NCI-H345 treated with DMSO at 0.1 percent for 48 hours (cell line): Measurements from ENCODE around the gene NOL4L.
"Not testable (repeated sequence)": the region's sequence is repeated elsewhere in the genome, so short reads cannot be mapped to it uniquely, and the experiment has no call there.

ENCODE experiments used
- DNase-seq: peaks from one replicate; lab custom pipeline; 2025; ENCODE audit not compliant: unreplicated experiment; lab: John Stamatoyannopoulos, UW

NOL4L gene

DNA sequence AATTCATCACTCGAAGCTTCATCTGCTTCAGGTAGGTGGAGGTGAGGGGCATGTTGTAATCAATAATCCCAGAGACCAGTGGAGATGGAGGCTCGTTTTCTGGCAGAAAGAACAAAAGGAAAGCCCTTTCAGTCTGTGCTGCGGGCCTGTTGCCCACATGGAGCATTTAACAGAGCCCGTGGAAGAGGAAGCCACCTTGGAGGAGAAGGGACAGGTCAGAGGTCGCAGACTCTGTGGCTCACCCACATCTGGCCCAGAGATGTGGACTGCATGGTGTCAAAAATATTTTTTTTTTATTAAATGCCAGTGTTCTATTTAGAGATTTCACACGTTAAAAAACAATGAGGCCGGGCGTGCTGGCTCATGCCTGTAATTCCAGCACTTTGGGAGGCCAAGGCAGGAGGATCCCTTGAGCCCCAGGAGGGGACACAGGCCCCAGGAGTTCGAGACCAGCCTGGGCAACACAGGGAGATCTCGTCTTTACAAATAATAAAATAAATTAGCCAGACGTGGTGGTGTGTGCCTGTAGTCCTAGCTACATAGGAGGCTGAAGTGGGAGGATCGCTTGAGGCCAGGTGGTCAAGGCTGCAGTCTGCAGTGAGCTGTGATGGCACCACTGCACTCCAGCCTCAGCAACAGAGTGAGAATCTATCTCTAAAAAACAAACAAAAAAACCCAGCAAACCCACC is 73.6 kb downstream of the NOL4L start:
- no peak for DNase-seq

GRCh38 chr20:32510601-32511357 is 74.4 kb downstream of the NOL4L start:
- no peak for DNase-seq

DNA sequence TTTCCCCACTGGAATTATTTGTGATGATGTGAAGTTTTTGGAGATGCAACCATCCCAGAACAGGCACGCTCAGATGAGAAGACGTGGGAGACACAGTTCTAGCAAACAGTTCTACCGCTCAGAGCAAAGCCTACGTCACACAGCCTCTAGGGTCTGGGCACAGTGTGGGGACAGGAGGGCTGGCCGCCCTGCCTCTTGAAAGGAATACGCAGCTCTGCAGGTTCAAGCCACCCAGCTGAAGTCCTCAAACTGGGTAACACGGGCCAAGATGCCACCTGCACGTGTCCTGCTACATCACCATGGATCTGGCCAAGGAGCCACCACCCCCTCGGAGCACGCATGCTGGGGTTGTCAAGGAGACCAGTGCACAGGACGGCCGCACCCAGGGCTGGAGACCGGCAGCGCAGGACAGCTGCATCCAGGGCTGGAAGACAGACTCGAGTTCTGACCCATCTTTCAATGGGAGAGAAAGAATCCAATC is 75.0 kb downstream of the NOL4L start:
- DNase-seq: no peak

DNA sequence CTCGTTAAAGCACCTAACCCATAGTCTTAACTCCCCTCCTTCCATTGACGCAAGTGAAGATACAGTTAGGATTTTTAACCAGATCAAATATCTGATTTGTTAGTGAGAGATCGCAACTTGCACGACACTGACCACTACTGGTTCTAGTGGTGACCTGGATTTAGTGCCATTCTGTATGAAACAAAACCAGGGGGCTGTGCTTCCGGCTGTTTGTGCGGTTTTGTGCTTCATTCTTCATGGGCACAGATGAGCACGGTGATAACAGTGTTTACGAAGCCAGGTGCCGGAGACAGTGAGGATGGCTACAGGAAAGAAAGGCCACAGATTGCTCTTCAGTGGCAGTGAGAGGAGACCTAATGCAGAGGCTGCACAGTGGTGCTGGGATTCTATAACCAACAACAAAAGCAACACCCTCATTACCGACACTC is 75.5 kb downstream of the NOL4L start:
- no peak for DNase-seq

DNA sequence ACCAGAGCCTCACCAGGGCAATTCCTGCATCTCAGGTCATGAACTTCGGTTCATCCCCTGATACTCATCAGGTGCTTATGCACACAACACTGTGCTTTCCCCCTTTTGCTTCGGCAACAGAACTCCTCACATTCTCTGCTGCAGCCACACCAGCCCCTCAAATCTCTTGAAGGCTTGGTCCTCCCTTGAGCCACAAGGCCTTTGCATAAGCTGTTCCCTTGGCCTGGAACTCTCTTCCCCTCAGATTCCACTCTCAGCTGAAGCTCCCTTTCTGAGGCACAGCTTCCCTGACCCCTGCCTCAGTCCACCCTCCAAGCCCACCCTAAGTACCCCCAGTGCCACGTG is 76.4 kb downstream of the NOL4L start:
- no peak for DNase-seq

DNA sequence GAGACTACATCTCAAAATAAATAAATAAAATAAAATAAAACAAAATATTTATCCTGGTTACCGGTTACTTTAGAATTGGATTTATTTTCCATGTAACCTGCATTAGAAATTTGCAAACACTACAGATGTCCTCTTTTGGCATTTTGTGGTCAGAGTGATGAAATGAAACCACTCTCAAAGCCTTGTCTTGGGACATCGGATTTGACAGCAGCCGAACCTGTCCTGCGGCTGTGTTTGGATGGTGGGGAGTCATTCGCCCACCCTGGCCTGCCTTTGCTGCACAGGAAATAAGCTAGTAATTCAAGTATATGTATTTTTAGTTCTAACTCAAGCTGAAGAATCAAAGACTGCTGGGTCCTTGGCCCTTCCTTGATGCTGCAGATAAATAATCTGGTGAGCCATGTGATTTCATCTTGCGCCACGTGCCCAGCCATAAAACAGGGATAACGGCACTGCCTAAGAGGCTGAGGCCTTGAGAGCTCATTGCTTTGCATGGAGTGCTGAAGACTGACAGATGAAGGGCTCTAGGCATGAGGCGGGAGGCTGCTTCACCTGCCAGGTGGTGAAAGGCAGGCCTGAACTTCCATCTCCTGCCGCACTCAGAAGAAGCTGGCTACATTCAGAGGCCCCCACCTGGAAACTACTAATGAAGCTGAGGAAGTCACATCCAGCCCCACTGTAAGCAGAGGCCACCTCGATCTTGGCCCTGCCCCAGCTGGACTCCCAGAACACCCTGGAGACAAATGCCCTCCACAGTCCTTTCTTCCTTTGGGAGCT is 76.9 kb downstream of the NOL4L start:
- no peak for DNase-seq

GRCh38 chr20:32506721-32507120 is 78.4 kb downstream of the NOL4L start:
- DNase-seq: no peak

DNA sequence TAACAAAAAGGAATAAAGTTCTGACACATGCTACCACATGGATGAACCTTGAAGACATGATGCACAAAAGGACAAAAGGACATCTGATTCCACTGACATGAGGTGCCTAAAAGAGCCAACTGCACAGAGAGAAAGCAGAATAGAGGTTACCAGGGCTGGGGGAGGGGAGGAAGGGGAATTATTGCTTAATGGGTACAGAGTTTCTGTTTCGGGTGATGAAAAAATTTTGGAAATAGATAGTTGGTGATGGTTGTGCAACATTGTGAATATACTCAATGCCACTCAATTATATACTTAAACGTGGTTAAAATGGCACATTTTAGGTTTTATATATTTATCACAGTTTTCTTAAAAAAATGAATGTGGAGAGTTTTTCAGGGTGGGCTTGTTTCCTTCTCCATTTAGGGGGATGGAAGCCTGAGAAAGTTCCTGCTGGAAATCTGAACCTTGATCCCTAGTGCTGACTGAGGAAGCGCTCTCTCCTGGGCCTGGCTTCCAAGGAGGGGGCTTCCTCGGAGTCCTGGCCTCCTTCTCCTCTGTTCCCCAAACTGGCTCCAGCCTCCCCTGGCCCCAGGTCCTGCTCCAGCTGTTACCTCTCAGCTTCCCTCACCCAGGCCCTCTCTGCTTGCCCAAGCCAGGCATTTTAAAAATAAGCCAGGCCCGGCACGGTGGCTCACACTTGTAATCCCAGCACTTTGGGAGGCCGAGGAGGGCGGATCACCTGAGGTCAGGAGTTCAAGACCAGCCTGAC is 79.2 kb downstream of the NOL4L start:
- no peak for DNase-seq

- no peak for DNase-seq
These were observed 83.4 kb downstream of the NOL4L start for GRCh38 chr20:32501709-32502108.

DNA sequence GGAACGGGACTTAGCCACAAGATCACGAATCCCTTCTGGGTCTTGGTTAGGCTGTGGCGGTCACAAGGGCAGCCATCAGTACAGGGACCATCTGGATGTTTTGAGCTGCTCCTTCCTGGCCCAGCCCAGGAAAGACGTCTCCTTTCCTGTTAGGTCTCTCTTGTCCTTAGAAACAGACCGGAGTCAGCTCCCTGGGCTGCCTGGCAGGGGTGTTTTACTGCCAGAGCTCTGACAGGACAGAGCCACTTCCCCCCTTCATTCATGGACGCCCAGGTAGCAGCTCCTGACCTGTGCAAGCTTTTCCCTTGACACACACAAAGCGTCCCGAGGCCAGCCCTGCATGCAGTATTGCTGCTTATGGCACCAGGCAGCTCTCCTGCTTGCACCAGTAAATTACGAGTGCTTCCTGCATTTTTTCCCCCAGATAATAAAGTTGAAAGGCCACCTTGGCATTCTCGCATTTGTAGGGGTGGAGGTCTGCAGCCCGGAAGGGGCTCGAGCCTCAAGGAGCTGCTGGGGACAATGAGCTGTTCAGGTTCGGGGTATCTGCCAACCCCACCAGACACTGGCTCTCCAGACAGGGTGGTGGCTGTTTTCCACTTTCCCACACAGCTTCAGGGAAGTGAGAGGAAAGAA is 87.4 kb downstream of the NOL4L start:
- DNase-seq: no peak

DNA sequence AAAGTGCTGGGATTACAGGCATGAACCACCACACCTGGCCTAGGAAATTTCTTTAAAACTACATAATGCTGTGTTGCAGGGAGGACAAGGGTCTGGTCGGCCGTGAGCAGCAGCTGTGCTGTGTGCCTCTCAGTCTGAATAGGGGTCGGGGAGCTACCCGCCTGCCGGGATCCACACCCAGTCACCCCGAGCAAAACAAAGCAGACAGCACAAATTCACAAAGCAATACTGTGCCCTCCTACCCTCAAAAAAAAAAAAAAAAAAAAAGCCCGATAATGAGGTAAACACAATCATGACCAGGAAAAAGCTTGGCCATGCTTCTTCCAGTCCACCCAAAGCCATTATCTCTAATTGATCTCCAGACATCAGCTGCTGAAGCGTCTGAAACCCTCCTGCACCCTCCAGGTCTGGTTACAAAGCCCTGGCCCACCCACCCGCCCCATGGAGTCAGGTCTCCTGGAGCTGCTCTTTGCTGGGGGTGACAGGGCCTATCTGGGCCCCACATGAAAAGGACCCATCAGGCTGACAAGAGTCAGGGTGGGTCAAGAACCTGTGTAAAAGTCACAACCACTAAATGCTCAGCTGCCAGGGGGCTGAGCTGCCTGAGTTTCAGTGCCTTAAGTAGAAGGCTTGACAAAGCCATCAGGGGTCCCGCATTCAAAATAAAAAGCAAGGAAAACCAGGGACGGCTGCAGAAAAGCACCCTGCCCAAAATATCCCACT is 88.2 kb downstream of the NOL4L start:
- DNase-seq: no peak

GRCh38 chr20:32495949-32496348 is 89.2 kb downstream of the NOL4L start:
- DNase-seq: no peak

DNA sequence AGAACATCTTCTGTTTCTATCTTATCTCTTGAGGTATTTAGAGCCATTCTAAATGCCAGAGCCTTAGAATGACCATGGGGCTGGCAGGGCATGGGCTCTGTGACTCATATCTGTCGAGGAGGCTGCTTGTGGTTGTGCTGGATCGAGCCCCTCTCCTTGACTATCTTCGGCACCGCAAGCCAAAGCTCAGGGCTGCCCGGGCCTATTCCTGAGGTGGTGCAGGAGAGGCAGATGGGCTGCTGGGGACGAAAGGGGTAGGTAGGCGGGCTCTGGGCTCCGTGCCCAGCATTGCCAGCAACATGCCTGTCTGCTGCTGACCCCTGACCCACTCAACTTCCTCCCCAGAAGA is 89.9 kb downstream of the NOL4L start:
- no peak for DNase-seq

GRCh38 chr20:32494483-32495216 is 90.5 kb downstream of the NOL4L start:
- peak; percentile 12 for DNase-seq

- DNase-seq: no peak
These were observed 91.8 kb downstream of the NOL4L start for GRCh38 chr20:32493356-32493755.

DNA sequence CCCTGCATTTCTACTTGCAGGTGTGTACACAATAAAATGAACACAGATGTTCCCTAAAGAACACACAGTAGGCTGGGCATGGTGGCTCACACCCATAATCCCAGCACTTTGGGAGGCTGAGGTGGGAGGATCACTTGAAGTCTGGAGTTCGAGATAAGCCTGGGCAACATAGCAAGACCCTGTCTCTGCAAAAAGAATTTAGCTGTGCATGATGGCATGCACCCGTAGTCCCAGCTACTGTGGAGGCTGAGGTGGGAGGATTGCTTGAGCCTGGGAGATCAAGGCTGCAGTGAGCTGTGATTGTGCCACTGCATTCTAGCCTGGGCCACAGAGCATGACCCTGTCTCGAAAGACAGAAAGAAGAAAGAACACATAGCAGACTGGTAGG is 93.4 kb downstream of the NOL4L start:
- DNase-seq: not testable (repeated sequence)

DNA sequence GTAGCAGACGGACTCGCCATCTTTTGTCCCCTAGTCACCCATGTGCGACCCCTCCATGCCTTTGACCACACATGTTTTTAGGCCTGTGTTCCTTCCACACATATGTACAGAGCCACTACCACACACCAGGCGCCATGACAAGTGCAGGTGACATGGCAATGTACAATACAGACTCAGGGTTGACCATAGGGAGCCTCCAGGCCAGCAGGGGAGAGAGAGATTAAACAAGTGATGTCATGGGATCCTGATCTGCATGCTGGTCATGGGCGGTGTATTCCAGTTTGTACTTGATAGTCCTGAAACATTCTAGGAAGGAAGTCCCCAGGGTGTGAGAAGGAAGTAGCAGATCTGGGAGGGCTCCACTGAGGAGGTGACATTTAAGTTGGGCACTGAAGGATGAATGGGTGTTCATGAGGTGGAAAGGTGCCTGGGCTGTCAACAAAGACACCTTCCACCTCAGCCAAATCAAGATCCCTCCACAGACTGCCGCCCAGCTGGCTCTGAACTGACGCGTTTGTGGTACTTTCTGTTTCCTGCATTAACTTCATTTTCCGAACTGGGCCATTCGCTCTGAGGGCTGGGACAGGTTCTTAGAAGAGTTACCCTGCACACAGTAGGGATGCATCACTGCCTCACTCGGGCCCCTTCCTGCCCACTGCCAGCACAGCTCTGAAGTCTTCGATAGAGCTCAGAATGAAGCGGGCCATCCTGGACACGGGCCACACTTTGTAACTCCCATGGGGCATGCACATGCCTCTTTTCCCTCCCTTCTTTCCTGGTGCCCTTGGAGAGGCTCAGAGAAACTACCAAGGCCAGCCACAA is 94.0 kb downstream of the NOL4L start:
- no peak for DNase-seq

DNA sequence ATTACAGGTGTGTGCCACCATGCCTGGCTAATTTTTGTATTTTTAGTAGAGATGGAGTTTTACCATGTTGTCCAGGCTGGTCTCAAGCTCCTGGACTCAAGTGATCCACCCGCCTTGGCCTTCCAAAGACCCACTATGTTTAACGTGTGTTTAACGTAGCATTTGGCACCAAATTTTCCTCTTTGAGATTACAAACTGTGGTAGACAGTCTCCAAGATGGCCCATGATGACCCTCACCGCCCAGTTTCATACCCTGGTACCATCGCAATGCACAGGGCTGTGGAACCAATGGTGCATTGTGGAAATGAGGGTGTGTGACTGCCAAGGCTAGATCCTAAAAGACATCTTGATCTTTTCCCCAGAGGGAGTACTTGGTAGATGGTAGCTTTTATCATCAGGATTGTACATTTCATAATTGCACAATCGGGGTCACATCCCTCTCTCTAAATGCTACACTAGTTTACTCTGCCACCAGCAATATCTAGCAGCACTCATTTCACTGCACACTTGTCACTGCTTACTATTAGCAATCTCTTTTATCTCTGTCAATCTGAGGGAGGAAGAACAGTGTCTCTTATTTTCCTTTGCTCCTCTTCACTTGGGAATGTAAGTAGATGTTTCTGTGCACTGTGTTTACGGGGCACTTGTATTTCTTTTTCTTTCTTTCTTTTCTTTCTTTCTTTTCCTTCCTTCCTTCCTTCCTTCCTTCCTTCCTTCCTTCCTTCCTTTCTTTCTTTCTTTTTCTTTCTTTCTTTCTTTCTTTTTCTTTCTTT is 96.9 kb downstream of the NOL4L start:
- DNase-seq: no peak
